ENCODE data around the gene CABLES2. TPM values are rescaled to one million over a fixed set of nuclear protein-coding genes. Genes with fewer than 3 reads are reported as not detected.

Gene CABLES2
- total and polyA plus RNA-seq, 2 of the 4 experiments (the other 2 are of a cell fraction) = 1.4 to 5.1 TPM

- WGBS, 2 experiments (ENCODE audit: extremely low coverage in 2 of 2, insufficient read length in 1 of 2) = 91% methylated on average over 36 of the region's 44 CpGs; no CpG with 5 or more reads in 1 of the 2 experiments
- POLR2A ChIA-PET (ENCODE audit: unreplicated experiment) = no interaction called here
These were observed 15.7 kb downstream of the CABLES2 start for GRCh38 chr20:62391165-62392076.

More at GRCh38 chr20:62391165-62392076, 15.7 kb downstream of the CABLES2 start:
- no peak for TF ChIP-seq CTCF (conservative IDR thresholded peaks at IDR 0.05; ENCODE audit: low read depth, low read length)
- no peak for TF ChIP-seq CEBPB (IDR thresholded peaks at IDR 0.05; ENCODE audit: low read depth, low read length)
- no peak for TF ChIP-seq RFX5 (IDR thresholded peaks at IDR 0.05; ENCODE audit: low read depth, low read length)
- no peak for TF ChIP-seq CHD1 (IDR thresholded peaks at IDR 0.05; ENCODE audit: low read depth, low read length)
- no peak for TF ChIP-seq POLR2A (IDR thresholded peaks at IDR 0.05; ENCODE audit: low read depth, low read length)
- TF ChIP-seq BHLHE40 (IDR thresholded peaks at IDR 0.05; ENCODE audit: low read depth, low read length) = no peak
- no peak for TF ChIP-seq USF2 (IDR thresholded peaks at IDR 0.05; ENCODE audit: low read depth, low read length)
- no peak for TF ChIP-seq FOS (IDR thresholded peaks at IDR 0.05; ENCODE audit: low read depth, low read length)
- TF ChIP-seq RAD21 (IDR thresholded peaks at IDR 0.05; ENCODE audit: low read length) = no peak
- no peak for TF ChIP-seq MXI1 (IDR thresholded peaks at IDR 0.05; ENCODE audit: borderline replicate concordance, low read depth, low read length)
- TF ChIP-seq NFE2L2 (IDR thresholded peaks at IDR 0.05; ENCODE audit: low read depth, low read length) = no peak
- TF ChIP-seq MAFK (IDR thresholded peaks at IDR 0.05; ENCODE audit: low read depth, low read length) = no peak
- no peak for TF ChIP-seq SMC3 (IDR thresholded peaks at IDR 0.05; ENCODE audit: low read depth, low read length)
- Histone ChIP-seq H3K9ac (ENCODE audit: low read depth, low read length) (no peak overlapping the region), H2AK9ac (replicated peaks; ENCODE audit: low read depth, low read length, poor library complexity) (peak overlapping the region; percentile 5), H3K27me3 (ENCODE audit: control insufficient read depth, insufficient read depth, low read length) (no peaks in the 10 kb centered on the region), H3K79me1 (ENCODE audit: low read depth in 1 of 2, low read length in 2 of 2) (peaks cover 26 to 38% of the 10 kb centered on the region in 2 experiments), H3K36me3 (ENCODE audit: control insufficient read depth, insufficient read depth, low read length) (peaks cover 48% of the 10 kb centered on the region), H2AK5ac (ENCODE audit: low read depth, low read length) (no peak overlapping the region), H2BK5ac (ENCODE audit: low read depth, low read length, poor library complexity, severe bottlenecking) (no peak overlapping the region), H3K9me3 (ENCODE audit: control insufficient read depth, insufficient read depth, low read length) (no peaks in the 10 kb centered on the region), H3K56ac (ENCODE audit: extremely low read depth, insufficient read depth, low read length) (no peak overlapping the region), H3K4me1 (ENCODE audit: control insufficient read depth, insufficient read depth, low read length) (peaks cover 5% of the 10 kb centered on the region), H3K18ac (ENCODE audit: low read depth, low read length) (no peak overlapping the region), H3K4me2 (ENCODE audit: low read depth, low read length) (no peak overlapping the region), H2BK120ac (ENCODE audit: low read depth, low read length) (no peak overlapping the region), H2BK20ac (ENCODE audit: low read depth, low read length) (no peak overlapping the region), H4K20me1 (ENCODE audit: insufficient read depth, low read length) (peaks cover 44% of the 10 kb centered on the region), H3K4me3 (ENCODE audit: insufficient read depth, low read depth, low read length) (no peak overlapping the region), H2BK15ac (ENCODE audit: low read depth, low read length) (no peak overlapping the region), H4K91ac (ENCODE audit: insufficient read depth, low read depth, low read length) (no peak overlapping the region), H3K4ac (ENCODE audit: low read depth, low read length) (no peak overlapping the region), H3K23ac (ENCODE audit: low read depth, low read length) (no peak overlapping the region), H2AFZ (replicated peaks; ENCODE audit: low read length, poor library complexity) (no peak overlapping the region), H4K8ac (ENCODE audit: low read depth in 2 of 2, low read length in 2 of 2) (no peak overlapping the region), H4K5ac (ENCODE audit: low read depth, low read length) (no peak overlapping the region), H3K9me1 (ENCODE audit: insufficient read depth, low read length) (0 out of 2 replicates have a peak, but pooled peaks cover 4% of the 10 kb centered on the region), H3K14ac (replicated peaks; ENCODE audit: low read depth, low read length) (no peak overlapping the region), H3K27ac (ENCODE audit: insufficient read depth, low read length) (no peak overlapping the region)
- DNase-seq = no peak
- no peak for ATAC-seq (ENCODE audit: low read depth)
- dilution Hi-C loops (cut with HindIII; ENCODE audit: low sequenced_read_pairs, unreplicated experiment) = loop anchor here (25.0 kb wide), 1 partner anchor 104 kb away; no protein-coding TSS in a partner anchor
- in situ Hi-C loops (cut with MboI; ENCODE audit: low sequenced_read_pairs) = loop anchor here (25.0 kb wide), 1 partner anchor 379 kb away; no protein-coding TSS in a partner anchor
- intact Hi-C loops (cut with micrococcal nuclease) = no loop called here
- CTCF ChIA-PET = interaction anchor here (0.9 kb wide), 1 partner anchor 9 kb away, joined by 3 read pairs; no protein-coding TSS in a partner anchor
- BruUV-seq (replicated peaks) = no TSS peak

All from IMR-90 (cell line).